SW480 (cell line): ENCODE measurements around the gene ANAPC2.

Source experiments
- DNase-seq: peaks from one replicate; pipeline ENCODE4 v3.0.0-alpha.2; 2016; ENCODE audit warnings: low spot score

ANAPC2 gene

DNA sequence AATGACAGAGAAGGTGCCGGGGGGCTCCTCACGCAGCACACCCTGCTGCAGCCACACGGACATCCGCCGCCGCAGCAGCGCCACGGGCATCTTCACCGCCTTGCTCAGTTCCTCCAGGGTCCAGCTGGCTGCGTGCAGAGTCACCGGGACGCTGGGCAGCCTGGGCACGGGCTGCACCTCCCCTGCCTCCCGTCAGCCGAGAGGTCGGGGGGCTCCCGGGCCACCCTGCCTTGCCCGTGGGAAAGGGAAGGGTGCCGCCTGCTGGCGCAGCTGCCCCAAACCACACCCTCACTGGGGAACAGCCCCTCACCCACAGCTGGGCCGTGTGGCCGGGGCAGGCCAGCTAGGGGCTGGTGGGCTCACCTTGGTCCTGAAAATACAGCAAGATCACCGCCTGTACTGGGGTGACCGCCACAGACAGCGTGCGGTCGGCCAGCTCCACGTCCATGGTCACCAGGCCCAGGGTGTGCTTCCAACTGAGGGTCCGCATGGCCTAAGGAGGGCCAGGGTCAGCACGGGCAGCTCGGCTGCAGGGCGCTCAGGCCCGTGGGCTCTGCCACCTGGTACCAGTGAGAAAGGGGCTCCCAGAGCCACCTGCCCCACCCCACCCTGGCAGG lies 12.9 kb downstream of the ANAPC2 start:
- DNase-seq = no peak

DNA sequence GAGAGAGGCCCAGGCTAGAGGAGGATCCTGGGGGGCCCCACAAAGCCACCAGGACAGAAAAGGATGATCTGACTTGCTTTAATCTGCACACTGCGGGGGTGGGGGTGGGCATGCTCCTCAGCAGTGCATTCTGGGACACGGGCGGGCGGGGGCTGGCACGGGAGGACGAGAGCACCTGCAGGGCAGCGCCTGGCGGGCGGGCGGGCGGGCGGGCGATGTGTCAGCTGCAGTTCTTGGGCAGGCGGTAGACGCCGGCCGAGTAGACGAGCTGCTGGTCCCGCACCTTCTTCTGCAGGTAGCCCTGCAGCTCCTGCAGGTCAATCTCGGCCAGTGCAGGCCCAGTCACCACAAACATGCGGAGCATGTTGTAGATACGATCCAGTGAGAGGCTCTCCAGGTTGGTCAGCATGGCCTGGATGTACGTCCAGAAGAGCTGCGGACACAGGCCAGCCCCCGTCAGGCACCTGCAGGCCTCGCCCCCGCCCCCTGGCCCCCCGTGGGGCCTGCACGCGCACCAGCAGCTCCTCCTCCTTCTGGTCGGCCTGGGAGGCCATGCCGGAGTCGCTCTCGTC lies 13.6 kb downstream of the ANAPC2 start:
- no peak for DNase-seq

DNA sequence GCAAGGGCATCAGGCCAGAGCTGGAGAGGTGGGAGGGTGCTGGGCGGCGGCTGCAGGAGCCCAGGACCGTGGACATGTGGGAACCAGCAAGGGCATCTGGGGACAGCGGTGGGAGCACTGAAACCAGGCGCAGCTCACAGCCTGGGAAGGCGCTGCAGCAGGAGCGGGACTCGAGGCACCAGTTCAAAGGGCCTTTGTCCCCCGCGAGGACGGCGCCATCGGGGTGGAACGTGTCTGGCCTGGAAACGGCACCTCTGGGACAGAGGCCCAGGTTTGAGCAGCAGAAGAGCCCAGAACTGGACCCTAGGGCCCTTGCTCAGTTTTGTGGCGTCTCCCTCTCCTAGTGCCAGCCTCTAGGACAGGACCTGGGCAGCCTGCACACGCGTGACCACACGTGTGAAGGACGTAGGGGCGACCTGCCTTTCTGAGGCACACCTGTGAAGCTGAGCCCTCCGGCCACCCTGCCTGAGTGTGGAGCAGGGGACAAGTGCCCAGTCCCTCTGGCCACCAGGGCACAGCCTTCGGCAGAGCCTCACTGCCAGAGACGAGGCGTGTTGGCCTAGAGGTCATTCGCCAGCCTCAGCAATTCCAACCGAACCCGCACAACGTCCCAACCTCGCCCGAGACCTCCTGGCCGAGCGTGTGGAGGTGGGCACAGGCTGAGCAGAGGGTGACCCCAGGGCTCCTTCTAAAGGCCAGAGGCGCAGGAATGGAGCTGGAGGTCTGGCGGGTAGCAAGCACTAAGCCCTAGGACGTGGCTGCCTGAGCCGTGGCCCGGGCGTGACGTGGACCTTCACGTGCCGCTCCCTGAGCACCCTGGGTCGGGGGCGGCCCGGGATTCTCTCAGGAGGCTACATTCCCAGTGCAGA lies 14.3 kb downstream of the ANAPC2 start:
- no peak for DNase-seq

DNA sequence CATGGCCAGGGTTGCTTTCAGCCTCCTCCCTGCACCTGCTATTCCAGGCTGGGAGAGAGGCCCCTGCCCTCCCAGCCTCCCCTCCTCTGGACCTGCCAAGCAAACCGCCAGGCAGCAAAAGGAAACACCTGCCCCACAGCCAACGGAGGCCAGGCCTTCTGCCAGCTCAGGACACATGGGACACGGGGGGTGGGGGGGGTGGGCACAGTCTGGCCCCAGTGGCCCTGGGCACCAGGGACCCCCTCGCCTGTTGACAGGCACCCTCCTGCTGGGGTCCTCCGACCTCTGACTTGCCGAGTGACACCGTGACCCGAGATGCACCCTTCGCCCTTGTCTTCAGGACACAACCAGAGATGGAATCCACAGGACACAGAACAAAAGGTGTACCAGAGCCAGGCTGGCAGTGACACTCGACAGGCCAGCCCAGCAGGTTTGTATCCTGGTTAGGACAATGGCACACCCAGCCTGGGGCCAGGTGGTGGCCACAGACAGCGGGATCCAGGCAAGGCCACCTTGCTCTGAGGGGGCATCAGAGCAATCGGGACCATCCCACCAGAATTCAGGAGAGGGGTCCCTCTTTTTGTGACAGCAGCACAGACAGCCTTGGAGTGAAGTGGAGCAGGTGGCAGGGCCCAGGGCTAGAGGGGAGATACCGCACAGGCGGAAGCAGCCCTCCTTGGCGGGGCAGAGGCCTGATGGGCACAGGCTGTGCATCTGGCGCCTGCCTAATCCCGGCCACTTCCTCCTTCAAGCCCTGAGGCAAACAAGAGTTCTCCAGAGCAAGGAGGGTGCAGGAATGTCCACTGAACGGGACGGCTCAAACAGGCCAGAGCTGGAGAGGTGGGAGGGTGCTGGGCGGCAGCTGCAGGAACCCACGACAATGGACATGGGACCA lies 15.2 kb downstream of the ANAPC2 start:
- DNase-seq = no peak

DNA sequence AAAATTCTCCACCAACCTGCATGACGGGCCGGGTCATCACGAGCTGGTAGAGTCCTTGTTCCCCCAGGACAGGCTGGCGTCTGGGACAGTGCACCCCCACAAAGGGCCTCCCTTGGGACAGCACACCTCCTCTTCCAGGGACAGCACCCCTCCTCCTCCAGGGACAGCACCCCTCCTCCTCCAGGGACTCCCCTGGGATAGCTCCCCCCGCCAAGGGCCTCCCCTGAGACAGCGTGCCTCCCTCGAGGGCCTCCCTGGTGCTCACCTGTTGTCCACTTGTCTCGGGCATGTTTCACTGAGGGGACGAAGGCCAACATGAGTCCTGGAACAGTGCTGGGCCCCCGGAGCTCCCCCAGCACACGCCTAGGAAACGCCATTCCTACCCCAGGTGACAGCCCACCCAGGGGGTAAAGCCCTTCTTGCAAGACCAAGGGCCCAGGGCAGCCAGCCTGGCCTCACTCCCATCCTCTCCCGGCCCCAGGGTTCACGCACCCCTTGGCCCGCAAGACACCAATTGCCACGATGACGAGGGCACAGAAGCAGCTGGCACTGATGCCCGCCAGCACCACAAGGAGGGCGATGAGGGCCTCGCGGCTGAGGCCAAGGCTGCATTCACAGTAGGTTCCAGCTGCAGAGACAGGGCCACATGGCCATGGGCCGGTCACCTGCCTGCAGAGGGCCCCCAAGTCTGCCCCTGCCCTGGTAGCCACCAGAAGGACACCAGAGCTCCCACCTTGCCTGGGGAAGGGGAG lies 17.0 kb downstream of the ANAPC2 start:
- no peak for DNase-seq

DNA sequence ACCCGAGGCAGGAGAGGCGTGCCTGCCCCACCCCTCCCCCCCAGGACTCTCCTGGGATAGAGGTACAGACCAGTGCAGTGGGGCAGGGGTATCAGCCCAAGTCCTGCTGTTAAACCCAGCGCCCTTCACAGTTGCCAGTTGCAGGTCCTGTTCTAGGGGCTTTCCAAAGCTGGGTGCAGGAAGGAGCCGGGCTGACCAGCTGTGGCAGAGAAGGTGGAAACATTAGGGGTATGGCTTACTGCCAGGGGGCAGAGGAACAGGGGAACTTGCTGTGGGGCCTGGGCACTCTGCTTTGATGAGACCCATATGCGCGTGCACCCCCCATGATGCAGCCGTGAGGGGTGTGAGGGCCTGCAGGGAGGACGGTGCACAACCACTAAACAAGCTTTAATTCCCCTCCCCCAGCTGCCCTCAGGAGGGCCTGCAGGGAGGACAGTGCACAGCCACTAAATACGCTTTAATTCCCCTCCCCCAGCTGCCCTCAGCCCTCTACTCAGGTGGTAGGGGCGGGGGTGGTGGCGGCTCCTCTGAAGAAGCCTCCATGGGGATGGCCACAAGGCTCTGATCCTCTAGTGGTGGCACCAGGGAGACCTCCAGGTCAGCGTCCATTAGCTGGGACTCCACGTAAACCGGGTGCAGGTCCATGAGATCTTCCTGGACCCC lies 17.7 kb downstream of the ANAPC2 start:
- no peak for DNase-seq

DNA sequence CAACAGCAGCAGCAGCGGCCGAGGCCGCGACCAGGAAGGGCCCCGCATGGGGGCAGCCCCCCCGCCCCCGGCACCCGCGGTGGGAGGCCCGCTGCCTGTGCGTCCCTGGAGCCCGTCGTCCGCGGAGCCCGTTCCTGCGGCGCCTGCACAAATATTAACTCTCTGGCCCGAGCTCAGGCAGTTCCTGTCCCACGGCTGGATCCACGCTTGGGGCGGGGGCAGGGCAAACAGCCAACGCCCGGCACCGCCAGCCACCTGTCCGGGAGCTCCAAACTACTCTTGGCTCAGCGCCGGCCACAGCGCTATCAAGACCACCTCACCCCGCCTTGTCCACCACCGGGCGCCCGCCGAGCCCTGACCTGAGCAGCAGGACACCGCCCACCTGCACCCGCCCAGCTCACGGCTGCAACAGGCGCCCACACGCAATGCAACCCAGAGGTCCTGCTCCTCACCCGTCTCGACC lies 18.4 kb downstream of the ANAPC2 start, which contains the start of gene LRRC26:
LRRC26 (minus strand) TSS at position 156 of the 463 bp plus-strand sequence; CDS start at position 48, 108 bp downstream.
- DNase-seq = no peak

DNA sequence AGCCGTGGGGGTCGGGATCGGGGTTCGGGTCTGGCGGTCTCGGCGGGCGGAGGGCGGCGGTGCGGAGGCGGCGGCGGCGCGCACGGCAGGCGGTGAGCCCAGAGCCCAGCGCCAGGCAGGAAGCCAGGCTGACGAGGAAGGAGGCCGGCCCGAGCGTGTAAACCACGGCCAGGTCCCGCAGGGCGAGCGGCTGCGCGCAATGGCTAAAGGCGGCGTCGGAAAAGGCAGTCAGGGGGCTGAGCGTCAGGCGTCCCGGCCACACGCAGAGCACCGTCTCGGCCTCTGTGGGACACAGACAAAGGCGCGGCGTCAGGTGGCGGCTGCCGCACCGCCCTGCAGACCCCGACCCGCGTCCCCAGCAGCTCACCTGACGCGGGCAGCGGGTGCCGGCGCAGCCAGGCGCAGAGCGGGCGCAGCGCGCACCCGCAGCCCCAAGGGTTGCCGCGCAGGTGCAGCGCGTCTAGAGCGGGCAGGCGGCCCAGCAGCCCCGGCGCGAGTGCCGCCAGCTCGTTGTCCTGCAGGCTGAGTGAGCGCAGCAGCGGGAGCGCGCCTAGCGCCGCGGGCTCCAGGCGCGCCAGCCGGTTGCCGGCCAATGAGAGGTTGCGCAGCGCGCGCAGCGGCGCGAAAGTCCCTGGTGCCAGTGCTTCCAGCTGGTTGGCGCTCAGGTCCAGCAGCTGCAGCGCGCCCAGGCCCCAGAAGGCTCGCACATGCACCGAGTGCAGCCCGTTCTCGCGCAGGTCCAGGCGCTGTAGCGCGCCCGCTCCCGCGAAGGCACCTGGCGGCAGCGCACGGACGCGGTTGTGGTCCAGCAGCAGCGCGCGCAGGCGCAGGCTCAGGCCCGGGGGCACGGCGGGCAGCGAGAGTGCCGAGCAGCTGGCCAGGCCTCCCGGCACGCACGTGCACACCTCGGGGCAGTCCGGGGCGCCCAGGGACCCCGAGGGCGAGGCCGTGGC lies 19.2 kb downstream of the ANAPC2 start:
- DNase-seq = peak; percentile 73

DNA sequence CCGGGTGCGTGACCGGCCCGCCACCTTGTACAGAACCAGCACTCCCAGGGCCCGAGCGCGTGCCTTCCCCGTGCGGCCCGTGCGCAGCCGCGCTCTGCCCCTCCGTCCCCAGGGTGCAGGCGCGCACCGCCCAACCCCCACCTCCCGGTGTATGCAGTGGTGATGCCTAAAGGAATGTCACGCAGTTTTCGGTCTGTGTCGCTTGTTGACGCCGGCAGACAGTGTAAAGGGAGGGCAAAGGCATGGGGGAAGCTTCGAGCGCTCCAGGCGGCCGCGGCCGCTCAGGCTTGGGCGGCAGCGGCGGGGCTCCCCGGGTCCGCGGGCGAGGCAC lies 19.8 kb downstream of the ANAPC2 start:
- peak; percentile 44 for DNase-seq

DNA sequence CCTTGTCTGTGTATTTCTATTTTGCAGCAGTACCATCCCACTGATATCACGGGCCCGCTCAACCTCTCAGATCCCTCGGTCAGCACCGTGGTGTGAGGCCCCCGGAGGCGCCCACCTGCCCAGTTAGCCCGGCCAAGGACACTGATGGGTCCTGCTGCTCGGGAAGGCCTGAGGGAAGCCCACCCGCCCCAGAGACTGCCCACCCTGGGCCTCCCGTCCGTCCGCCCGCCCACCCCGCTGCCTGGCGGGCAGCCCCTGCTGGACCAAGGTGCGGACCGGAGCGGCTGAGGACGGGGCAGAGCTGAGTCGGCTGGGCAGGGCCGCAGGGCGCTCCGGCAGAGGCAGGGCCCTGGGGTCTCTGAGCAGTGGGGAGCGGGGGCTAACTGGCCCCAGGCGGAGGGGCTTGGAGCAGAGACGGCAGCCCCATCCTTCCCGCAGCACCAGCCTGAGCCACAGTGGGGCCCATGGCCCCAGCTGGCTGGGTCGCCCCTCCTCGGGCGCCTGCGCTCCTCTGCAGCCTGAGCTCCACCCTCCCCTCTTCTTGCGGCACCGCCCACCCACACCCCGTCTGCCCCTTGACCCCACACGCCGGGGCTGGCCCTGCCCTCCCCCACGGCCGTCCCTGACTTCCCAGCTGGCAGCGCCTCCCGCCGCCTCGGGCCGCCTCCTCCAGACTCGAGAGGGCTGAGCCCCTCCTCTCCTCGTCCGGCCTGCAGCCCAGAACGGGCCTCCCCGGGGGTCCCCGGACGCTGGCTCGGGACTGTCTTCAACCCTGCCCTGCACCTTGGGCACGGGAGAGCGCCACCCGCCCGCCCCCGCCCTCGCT lies 20.4 kb downstream of the ANAPC2 start:
- peak; percentile 56 for DNase-seq

DNA sequence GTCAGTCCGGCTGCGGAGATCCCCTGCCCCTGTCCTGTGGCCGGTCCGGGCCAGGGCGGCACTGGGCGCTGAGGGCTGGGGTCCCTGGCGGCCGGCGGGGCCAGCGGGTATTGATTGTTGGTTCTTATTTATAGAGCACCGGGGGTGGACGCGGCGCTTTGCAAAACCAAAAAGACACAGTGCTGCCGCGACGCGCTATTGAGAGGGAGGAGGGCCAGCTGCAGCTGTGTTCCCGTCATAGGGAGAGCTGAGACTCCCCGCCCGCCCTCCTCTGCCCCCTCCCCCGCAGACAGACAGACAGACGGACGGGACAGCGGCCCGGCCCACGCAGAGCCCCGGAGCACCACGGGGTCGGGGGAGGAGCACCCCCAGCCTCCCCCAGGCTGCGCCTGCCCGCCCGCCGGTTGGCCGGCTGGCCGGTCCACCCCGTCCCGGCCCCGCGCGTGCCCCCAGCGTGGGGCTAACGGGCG lies 21.0 kb downstream of the ANAPC2 start:
- no peak for DNase-seq

DNA sequence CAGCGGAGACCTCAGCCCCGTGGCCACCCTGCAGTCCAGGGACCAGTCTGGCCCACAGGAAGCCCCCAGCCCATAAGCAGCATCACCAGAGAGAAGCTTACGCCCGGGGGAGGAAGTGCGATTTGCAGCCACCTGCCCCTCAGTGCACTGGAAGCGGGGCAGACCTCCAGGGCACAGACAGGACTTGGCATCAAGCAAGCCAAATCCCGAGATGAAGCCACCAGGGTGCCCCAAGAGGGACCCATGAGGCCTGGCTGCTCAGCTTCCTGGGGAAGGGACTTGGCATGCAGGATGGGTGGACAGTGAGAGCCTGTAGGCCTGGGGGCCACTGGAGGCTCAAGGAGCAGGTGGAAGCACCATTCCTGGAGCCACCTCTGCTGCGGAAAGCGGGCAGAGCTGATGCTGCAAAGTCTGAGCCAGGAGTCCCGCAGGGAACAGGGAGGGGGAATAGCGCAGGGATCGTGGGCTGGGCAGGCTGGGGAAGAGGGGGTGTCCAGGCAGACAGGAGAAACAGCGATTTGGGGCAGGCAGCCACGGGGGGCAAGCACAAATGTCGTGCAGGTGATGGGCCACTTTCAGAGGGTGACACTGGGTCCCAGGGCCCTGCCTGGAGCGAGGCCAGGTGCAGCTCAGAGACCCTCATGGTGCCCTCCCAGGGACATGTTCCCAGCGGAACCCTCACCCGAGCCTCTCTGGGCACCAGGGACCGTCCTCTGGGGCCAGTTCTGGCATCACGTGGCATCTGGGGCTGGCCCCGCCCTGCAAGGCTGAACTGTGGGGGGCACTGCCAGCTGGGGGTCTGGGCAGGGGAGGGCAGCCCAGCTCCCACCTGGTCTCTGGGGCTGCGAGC lies 21.8 kb downstream of the ANAPC2 start:
- DNase-seq = no peak

DNA sequence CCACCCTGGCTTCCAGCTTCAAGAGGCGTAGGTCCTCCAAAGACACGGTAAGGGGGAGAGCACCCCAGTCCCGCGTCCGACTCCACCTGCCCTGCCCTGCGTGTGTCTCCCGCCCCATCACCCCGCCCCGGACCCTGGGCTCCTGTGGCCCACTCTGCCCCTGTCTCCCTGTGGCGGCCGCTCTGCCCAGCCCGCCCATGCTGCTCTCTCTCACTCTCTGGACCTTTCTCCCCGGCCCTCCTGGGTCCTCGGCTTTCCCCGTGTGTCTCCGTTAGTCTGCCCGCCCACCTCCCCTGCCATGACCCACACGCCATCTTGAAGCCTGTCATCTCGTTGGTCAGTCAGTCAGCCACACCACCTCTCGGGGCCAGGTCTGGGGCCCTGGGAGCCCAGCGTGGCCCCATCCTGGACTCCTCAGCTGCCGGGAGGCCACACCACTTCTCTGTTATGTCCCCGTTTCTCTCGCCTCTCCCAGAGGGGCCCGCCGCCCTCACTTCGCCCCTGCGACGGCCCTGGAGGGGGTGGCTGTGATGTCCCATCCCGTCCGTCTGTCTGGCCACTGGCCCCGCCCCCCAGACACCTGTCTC lies 23.0 kb downstream of the ANAPC2 start:
- no peak for DNase-seq

DNA sequence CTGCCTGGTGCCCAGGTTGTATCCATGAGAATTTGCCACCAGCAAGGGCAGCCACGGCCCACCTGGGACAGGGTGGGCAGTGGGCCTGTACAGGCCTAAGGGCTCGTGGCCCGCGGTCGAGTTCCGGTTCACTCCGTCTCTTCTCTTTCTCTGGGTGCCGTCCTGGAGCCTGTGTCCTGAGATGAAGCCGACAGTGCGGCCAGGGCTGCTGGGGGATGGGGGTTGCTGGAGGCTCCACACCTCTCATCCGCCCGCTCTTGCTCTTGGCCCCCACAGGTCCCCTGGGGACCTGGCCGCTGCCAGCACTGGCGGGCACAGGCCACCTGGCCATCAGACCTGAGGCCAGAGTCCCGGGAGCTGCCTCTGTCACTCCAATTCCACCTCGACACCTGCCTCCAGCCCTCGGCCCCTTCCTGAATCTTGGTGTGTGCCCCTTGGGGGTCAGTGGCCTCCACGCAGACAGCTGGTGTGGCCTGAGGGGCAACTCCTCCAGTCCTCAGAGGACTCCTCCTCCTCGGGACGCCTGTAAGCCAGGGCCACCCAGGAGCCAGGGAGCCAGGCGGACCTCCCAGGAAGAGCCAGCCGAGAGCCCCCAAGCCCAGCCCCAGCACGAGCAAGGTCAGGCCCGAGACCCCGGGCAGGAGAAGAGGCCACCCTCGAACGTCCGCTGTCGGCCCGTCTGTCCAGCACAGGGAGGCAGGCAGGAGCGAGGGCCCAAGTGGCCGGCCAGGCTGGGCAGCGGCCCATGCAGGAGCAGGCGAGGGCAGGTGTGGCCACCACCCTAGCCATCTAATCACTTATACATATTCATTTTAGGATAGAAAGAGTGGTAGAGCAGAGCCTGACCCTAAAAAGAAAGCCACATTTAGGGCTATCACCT lies 23.8 kb downstream of the ANAPC2 start:
- no peak for DNase-seq

DNA sequence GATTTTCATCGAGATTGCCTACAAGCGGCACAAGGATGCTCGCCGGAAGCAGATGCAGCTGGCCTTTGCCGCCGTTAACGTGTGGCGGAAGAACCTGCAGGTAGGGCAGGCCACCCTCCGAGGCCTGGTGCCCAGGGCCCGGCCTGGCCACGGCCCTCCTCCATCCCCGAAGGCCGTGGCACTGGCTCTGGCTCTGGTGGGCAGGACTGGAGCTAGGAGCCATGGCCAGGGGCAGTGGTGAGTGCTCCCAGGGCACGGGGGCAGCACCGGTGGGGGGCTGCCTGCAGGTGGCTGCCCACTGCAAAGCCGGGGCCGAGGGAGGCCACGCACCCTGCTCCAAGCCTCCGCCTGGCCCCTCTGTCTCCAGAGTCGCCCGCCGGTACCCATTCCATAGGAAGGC lies 24.6 kb downstream of the ANAPC2 start:
- no peak for DNase-seq

DNA sequence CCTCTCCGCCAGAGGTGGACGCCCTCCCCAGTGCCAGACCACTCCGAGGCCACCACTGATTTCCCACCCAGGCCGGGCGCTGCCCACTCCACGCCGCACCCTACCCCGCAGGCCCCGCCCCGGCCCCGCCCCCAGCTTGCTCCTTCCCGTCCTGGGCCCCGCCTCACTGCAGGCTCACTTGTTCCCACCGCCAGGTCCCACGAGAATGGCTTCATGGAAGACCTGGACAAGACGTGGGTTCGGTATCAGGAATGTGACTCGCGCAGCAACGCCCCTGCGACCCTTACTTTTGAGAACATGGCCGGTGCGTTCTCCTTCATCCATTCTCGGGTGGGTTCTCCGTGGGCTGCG lies 25.0 kb downstream of the ANAPC2 start:
- no peak for DNase-seq
